CD14-positive monocyte (primary cell): ENCODE data around the gene CTNNBL1. TPM values are rescaled to one million over a fixed set of nuclear protein-coding genes. Genes with fewer than 3 reads are reported as not detected.

Experiments used
- DNase-seq, 3 donors: peaks; one replicate each; pipeline ENCODE4 v3.0.0-alpha.2; 2011 to 2022
- H2AFZ ChIP-seq: 2 replicates; pipeline ENCODE4 v1.6.0; 2012; ENCODE audit warnings: mild to moderate bottlenecking, low read depth, low read length, inconsistent platforms; ENCODE audit not compliant: insufficient read depth, poor library complexity, severe bottlenecking
- H3K27ac ChIP-seq, 2 donors: 1 replicate in 1 of 2; 2 replicates in 1 of 2; pipeline ENCODE4 v1.5.1; 2012 to 2013; ENCODE audit warnings: low read length in 2 of 2, control low read depth in 1 of 2, inconsistent platforms in 1 of 2, low read depth in 1 of 2, mild to moderate bottlenecking in 1 of 2
- H3K27me3 ChIP-seq, 2 donors: one replicate each; pipeline versions ENCODE4 v1.6.0 to v1.6.1; 2011 to 2013; ENCODE audit warnings: low read length in 2 of 2; ENCODE audit not compliant: control insufficient read depth in 2 of 2, insufficient read depth in 2 of 2
- H3K36me3 ChIP-seq, 2 donors: replicated peaks in 1 of 2; 1 replicate in 1 of 2; 2 replicates in 1 of 2; pipeline versions ENCODE4 v1.5.1 to v1.6.1; 2012 to 2013; ENCODE audit warnings: low read length in 2 of 2, control low read depth in 1 of 2, inconsistent platforms in 1 of 2, mild to moderate bottlenecking in 1 of 2; ENCODE audit not compliant: insufficient read depth in 2 of 2, control insufficient read depth in 1 of 2
- H3K4me1 ChIP-seq, 2 donors: 1 replicate in 1 of 2; 2 replicates in 1 of 2; pipeline versions ENCODE4 v1.5.1 to v1.6.1; 2012 to 2013; ENCODE audit warnings: low read length in 2 of 2, control low read depth in 1 of 2, inconsistent platforms in 1 of 2, mild to moderate bottlenecking in 1 of 2, moderate library complexity in 1 of 2; ENCODE audit not compliant: insufficient read depth in 2 of 2, control insufficient read depth in 1 of 2
- H3K4me2 ChIP-seq: replicated peaks from 2 replicates; pipeline ENCODE3; 2012; ENCODE audit warnings: low read length, moderate library complexity, mild to moderate bottlenecking; ENCODE audit not compliant: poor library complexity, severe bottlenecking; ENCODE audit errors: extremely low read depth
- H3K4me3 ChIP-seq, 3 experiments: fragments of 200-600 bp in 1 of 3; sonication (generic) in 1 of 3; replicated peaks in 1 of 3; 1 replicate in 2 of 3; 2 replicates in 1 of 3; pipeline ENCODE4 v1.5.1; 2011 to 2013; ENCODE audit warnings: low read length in 3 of 3, mild to moderate bottlenecking in 3 of 3, control low read depth in 2 of 3, low read depth in 2 of 3, inconsistent platforms in 1 of 3, moderate library complexity in 1 of 3
- H3K79me2 ChIP-seq: 2 replicates; pipeline ENCODE4 v1.6.0; 2012; ENCODE audit warnings: mild to moderate bottlenecking, control low read depth, inconsistent platforms, low read length, moderate library complexity; ENCODE audit not compliant: insufficient read depth
- H3K9ac ChIP-seq: 2 replicates; pipeline ENCODE4 v1.6.0; 2017; ENCODE audit warnings: low read length, mild to moderate bottlenecking; ENCODE audit not compliant: insufficient read depth, poor library complexity, severe bottlenecking
- H3K9me3 ChIP-seq, 2 donors: replicated peaks in 1 of 2; 1 replicate in 1 of 2; 2 replicates in 1 of 2; pipeline versions ENCODE4 v1.5.1 to v1.6.1; 2012 to 2013; ENCODE audit warnings: low read length in 2 of 2, control low read depth in 1 of 2; ENCODE audit not compliant: control insufficient read depth in 1 of 2, insufficient read depth in 1 of 2
- H4K20me1 ChIP-seq: 2 replicates; pipeline ENCODE4 v1.6.0; 2012; ENCODE audit warnings: mild to moderate bottlenecking, low read length, control low read depth, moderate library complexity; ENCODE audit not compliant: insufficient read depth
- H3K27ac Mint-ChIP-seq, 7 donors: one replicate each; pipeline ENCODE4 v1.8.0; 2020; ENCODE audit warnings: mild to moderate bottlenecking in 7 of 7, mixed read lengths in 7 of 7, moderate library complexity in 6 of 7, inconsistent platforms in 2 of 7
- H3K27me3 Mint-ChIP-seq, 3 donors: one replicate each; pipeline ENCODE4 v1.8.0; 2021 to 2022; ENCODE audit warnings: low read depth in 3 of 3, mild to moderate bottlenecking in 3 of 3, mixed read lengths in 3 of 3, moderate library complexity in 3 of 3, inconsistent platforms in 1 of 3
- H3K36me3 Mint-ChIP-seq, 2 donors: one replicate each; pipeline ENCODE4 v1.8.0; 2020; ENCODE audit warnings: mixed read lengths in 2 of 2, inconsistent platforms in 1 of 2, mild to moderate bottlenecking in 1 of 2
- H3K4me1 Mint-ChIP-seq: one replicate; pipeline ENCODE4 v1.8.0; 2020; ENCODE audit warnings: mild to moderate bottlenecking, mixed read lengths
- H3K4me3 Mint-ChIP-seq, 2 donors: one replicate each; pipeline ENCODE4 v1.8.0; 2020; ENCODE audit warnings: mild to moderate bottlenecking in 2 of 2, mixed read lengths in 2 of 2, moderate library complexity in 1 of 2
- H3K9me3 Mint-ChIP-seq, 7 donors: one replicate each; pipeline ENCODE4 v1.8.0; 2020 to 2022; ENCODE audit warnings: mixed read lengths in 7 of 7, mild to moderate bottlenecking in 6 of 7, moderate library complexity in 6 of 7, inconsistent platforms in 2 of 7
- WGBS: methylation state at CpG from one replicate; pipeline ENCODE4 v1.1.5; 2013; ENCODE audit warnings: missing lambda C conversion rate; ENCODE audit not compliant: insufficient coverage; 5-methylcytosine and 5-hydroxymethylcytosine counted together
- intact Hi-C, 2 donors: fragments of 100-400 bp; cut with micrococcal nuclease; formaldehyde crosslinking; loops; one replicate each; pipeline versions ENCODE4 v1.15.0 to v1.15.1; 2023
- polyA plus RNA-seq, 3 donors: library from polyadenylated mRNA; depleted of rRNA in 1 of 3; unstranded in 2 of 3; stranded (reverse) in 1 of 3; fragments of 300-500 nt in 2 of 3; fragments of >200 nt in 1 of 3; fragmentation: Illumina TruSeq in 2 of 3; gene quantifications; 1 replicate in 2 of 3; 2 replicates in 1 of 3; pipeline ENCODE4 v1.2.3, GENCODE V29; 2012 to 2021
- TF ChIP-seq, protein P1 (sequence below): fragments of 200-600 bp; IDR thresholded peaks from one replicate; pipeline ENCODE4 v1.8.0; 2022; ENCODE audit warnings: antibody characterized with exemption, mild to moderate bottlenecking

Gene CTNNBL1
- polyA plus RNA-seq, 3 donors = 35.5 to 83.2 (median 77.3) TPM

- H3K27ac Mint-ChIP-seq = peak overlapping the region in 3 of 7 donors; percentile 14 to 80 (median 38)
Measured at GRCh38 chr20:37726971-37727956, 33.4 kb downstream of the CTNNBL1 start.

DNA sequence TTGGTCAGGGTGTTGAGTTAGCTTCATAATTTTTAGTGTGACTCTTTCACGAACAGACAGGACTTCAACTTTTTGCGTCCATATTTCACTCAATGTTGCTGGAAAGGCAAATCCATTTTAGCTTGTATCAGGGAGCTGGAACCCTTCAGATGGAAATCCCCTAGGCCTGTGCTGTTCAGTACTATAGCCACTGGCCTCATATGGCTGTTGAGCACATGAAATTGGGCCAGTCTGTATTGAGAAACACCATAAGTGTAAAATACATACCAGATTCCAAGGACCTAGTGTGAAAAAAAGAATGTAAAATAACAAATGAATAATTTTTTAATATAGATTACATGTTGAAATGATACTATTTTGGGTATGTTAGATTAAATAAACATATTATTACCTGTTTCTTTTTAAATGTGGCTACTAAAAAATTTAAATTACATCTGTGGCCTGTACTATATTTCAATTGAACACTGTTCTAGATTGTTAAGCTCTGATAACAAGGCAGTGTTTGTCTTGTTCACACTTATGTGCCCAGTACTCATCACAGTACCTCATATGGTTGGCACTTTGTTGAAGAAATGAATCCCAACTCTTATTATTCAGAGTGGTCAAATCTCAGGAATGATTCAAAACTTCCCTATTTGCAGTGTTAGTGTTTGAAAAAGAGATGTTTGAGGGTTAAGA is 34.3 kb downstream of the CTNNBL1 start:
- no peak for DNase-seq
- H3K9me3 ChIP-seq = no peaks in the 10 kb centered on the region
- TF ChIP-seq, protein P1, sequence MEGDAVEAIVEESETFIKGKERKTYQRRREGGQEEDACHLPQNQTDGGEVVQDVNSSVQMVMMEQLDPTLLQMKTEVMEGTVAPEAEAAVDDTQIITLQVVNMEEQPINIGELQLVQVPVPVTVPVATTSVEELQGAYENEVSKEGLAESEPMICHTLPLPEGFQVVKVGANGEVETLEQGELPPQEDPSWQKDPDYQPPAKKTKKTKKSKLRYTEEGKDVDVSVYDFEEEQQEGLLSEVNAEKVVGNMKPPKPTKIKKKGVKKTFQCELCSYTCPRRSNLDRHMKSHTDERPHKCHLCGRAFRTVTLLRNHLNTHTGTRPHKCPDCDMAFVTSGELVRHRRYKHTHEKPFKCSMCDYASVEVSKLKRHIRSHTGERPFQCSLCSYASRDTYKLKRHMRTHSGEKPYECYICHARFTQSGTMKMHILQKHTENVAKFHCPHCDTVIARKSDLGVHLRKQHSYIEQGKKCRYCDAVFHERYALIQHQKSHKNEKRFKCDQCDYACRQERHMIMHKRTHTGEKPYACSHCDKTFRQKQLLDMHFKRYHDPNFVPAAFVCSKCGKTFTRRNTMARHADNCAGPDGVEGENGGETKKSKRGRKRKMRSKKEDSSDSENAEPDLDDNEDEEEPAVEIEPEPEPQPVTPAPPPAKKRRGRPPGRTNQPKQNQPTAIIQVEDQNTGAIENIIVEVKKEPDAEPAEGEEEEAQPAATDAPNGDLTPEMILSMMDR = no peak
- Mint-ChIP-seq H3K9me3 (peaks cover 0 to 3% (median 0%) of the 10 kb centered on the region in 7 donors), H3K4me3 (no peak overlapping the region), H3K4me1 (peaks cover 4% of the 10 kb centered on the region), H3K27ac (peak overlapping the region in 2 of 7 donors; percentile 14 to 59), H3K36me3 (peaks cover 20 to 25% of the 10 kb centered on the region in 2 donors), H3K27me3 (no peaks in the 10 kb centered on the region)
- H3K27me3 ChIP-seq = no peaks in the 10 kb centered on the region
- no peak overlapping the region for H3K4me2 ChIP-seq
- WGBS = no CpG with 5 or more reads among the region's 2 CpGs
- H3K27ac ChIP-seq = peak overlapping the region in 1 of 2 donors; percentile 43
- no peak overlapping the region for H3K9ac ChIP-seq
- no peak overlapping the region for H2AFZ ChIP-seq
- H4K20me1 ChIP-seq = peaks cover 77% of the 10 kb centered on the region
- no peaks in the 10 kb centered on the region for H3K4me1 ChIP-seq
- H3K79me2 ChIP-seq = peaks cover 35% of the 10 kb centered on the region
- intact Hi-C loops = no loop called here
- peaks cover 4 to 25% of the 10 kb centered on the region in 2 donors for H3K36me3 ChIP-seq
- no peak overlapping the region for H3K4me3 ChIP-seq

More at GRCh38 chr20:37726971-37727956, 33.4 kb downstream of the CTNNBL1 start:
- no peaks in the 10 kb centered on the region for H3K9me3 Mint-ChIP-seq
- Histone ChIP-seq H3K9ac (no peak overlapping the region), H3K4me2 (no peak overlapping the region), H3K4me3 (no peak overlapping the region), H3K36me3 (peaks cover 0 to 17% of the 10 kb centered on the region in 2 donors), H3K27ac (peak overlapping the region in 1 of 2 donors; percentile 43), H4K20me1 (peaks cover 81% of the 10 kb centered on the region), H3K9me3 (no peaks in the 10 kb centered on the region), H3K79me2 (peaks cover 36% of the 10 kb centered on the region), H3K4me1 (no peaks in the 10 kb centered on the region), H3K27me3 (no peaks in the 10 kb centered on the region), H2AFZ (no peak overlapping the region)
- no peaks in the 10 kb centered on the region for H3K27me3 Mint-ChIP-seq
- DNase-seq = no peak
- H3K4me1 Mint-ChIP-seq = peaks cover 4% of the 10 kb centered on the region
- TF ChIP-seq, protein P1 = no peak
- no CpG with 5 or more reads among the region's 7 CpGs for WGBS
- intact Hi-C loops = no loop called here
- peaks cover 15 to 19% of the 10 kb centered on the region in 2 donors for H3K36me3 Mint-ChIP-seq
- H3K4me3 Mint-ChIP-seq = no peak overlapping the region
